ENCODE results near the gene GZMH.

DNA sequence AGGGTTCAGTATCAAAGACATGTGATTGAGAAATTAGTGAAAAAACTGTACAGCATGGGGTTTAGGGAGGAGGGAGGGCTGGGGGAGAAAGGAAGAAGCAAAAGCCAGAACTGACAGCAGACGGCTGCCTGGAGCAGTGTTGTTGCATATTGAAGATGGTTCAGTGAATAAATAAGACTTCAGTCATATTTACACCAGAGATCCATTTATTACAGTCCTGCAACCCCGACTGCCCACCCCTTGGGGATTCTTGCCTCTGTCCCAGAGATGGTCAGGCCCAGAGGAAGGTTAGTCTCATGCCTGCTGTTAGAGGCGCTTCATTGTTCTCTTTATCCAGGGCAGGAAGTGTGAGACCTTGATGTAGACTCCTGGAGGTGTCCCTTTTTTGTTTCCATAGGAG is 3.2 kb downstream of the GZMH start:
- TF ChIP-seq GATA2 (IDR thresholded peaks at IDR 0.05; ENCODE audit: low read depth, low read length): no peak
- TF ChIP-seq GATA3 (IDR thresholded peaks at IDR 0.05; ENCODE audit: low read depth, low read length): no peak
